Limb (tissue), 2 donors: Measurements from ENCODE around the gene ACOT8.
"Not testable (repeated sequence)": the region's sequence is repeated elsewhere in the genome, so short reads cannot be mapped to it uniquely, and the experiment has no call there.

Experiments used
- DNase-seq, 2 donors: peaks; one replicate each; pipeline ENCODE4 v3.0.0-alpha.2; 2016; ENCODE audit errors: extremely low spot score in 2 of 2

Gene ACOT8

DNA sequence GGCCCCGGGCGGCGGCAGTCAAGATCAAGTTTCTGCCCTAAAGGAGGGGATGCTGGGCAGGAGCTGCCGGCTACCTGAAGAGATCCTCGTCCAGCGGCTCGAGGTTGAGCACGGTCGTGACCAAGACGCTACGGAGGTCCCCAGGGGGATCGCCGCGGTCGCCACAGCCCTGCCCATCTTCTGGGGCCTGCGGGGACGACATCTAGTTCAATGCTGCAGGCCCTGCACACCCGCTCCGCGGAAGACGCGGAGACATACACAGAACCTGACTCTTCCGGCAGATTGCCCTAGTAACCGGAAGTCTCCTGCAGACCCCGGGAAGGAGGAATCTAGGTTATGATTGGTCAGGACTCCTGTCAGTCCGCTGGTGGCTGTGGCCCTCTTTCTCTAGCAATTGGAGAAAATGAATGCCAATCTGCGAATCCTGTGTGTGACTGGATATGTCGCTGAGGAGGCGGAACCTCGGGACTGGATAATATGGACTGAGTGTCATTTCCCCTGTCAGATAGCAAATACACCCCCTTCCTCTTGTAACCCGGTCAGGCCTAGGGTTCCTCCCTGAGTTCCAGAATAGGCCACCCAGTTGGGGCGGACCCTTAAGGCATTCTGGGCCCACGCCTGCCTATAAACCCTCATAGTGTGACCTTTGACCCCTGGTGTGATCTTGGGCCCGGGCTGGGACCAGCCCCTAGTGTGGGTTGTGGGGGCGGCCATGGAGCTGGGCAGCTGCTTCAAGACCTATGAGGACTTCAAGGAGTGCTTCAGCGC, at the start of gene ACOT8, which contains the start of gene ZSWIM3:
ACOT8 (minus strand) TSS at position 279 of the 768 bp plus-strand sequence; CDS start at position 202, 77 bp downstream.
ZSWIM3 (plus strand) TSS at position 501 of the 768 bp plus-strand sequence; CDS start at position 713, 212 bp downstream.
- DNase-seq: peak; percentile 94 to 99

GRCh38 chr20:45905505-45906079, 48.4 kb upstream of the ACOT8 start:
- DNase-seq: no peak

GRCh38 chr20:45904583-45905504, 47.7 kb upstream of the ACOT8 start:
- no peak for DNase-seq

- DNase-seq: no peak
Measured at GRCh38 chr20:45902199-45902701, 45.1 kb upstream of the ACOT8 start.

DNA sequence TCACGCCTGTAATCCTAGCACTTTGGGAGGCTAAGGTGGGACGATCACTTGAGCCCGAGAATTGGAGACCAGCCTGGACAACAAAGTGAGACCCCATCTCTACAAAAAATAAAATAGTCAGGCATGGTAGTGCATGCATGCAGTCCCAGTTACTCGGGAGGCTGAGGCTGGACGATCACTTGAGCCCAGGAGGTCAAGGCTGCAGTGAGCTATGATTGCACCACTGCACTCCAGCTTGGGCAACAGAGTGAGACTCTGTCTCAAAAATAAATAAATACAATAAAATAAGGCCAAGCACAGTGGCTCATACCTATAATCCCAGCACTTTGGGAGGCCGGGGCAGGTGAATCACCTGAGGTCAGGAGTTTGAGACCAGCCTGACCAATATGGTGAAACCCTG, 44.1 kb upstream of the ACOT8 start:
- DNase-seq: not testable (repeated sequence)

DNA sequence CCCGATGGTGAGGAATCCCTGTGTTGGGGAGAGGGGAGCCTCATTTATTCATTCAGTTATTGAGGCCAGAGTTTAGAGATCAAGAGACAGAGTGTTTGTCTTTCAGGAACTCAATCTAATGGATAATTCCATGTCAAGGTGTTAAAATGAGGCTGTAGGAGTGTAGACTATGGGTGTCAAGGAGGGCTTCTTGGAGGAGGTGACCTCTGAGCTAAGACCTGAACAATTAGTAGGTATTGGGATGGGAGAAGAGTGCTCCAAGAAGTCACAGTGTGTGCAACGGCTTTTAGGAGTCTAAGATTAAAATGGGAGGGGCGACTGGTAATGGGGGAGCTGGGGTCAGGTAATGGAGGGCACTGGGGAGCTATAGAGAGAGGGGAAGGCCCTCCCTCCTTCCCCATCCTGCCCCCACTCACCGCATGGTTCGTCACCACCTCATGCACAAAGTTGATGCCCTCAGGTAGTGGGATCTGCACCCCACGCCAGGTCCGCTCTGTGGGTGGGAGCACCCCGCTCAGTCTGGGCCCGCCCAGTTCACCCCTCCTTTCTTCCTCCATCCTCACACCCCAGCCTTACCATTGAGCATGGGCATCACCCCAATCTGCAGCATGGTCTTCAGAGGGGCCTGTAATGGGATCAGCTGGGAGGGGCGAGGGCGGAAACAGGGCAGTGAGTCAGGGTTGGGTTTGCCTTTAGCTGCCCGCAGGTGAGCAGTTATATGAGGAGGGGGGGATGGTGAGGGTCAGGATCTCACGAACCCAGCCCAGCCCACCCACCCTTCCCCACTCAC, 42.0 kb upstream of the ACOT8 start:
- DNase-seq: no peak

DNA sequence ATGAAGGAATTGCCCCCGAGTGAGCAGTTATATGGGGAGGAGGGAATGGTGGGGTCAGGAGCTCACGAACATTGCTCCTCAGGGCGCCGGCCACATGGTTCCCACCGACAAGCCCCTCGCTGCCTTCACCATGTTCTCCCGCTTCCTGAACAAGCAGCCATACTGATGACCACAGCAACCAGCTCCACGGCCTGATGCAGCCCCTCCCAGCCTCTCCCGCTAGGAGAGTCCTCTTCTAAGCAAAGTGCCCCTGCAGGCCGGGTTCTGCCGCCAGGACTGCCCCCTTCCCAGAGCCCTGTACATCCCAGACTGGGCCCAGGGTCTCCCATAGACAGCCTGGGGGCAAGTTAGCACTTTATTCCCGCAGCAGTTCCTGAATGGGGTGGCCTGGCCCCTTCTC, 41.1 kb upstream of the ACOT8 start:
- no peak for DNase-seq

- DNase-seq: no peak
Measured at GRCh38 chr20:45897692-45898091, 40.5 kb upstream of the ACOT8 start.

DNA sequence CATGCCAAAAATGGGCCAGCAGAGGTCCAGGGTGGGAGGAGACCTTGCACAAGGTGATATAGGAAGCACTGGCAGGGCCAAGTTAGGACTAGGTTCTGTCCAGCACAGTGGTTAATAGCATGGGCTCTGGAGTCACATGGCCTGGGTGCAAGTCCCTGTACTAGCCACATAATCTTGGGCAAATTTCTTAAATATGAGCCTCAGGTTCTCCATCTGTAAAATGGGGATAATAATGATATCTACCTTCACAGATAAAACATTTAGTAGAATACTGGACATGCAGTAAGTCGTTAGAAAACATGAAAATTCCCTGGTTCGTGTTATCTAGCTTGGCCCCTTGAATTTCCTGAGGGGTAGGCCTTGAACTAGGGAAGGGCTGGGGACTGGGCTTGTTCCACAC, 40.1 kb upstream of the ACOT8 start:
- DNase-seq: no peak

GRCh38 chr20:45896641-45897161, 39.5 kb upstream of the ACOT8 start:
- no peak for DNase-seq

GRCh38 chr20:45894797-45895196, 37.6 kb upstream of the ACOT8 start:
- DNase-seq: no peak

GRCh38 chr20:45893831-45894230, 36.6 kb upstream of the ACOT8 start:
- no peak for DNase-seq

DNA sequence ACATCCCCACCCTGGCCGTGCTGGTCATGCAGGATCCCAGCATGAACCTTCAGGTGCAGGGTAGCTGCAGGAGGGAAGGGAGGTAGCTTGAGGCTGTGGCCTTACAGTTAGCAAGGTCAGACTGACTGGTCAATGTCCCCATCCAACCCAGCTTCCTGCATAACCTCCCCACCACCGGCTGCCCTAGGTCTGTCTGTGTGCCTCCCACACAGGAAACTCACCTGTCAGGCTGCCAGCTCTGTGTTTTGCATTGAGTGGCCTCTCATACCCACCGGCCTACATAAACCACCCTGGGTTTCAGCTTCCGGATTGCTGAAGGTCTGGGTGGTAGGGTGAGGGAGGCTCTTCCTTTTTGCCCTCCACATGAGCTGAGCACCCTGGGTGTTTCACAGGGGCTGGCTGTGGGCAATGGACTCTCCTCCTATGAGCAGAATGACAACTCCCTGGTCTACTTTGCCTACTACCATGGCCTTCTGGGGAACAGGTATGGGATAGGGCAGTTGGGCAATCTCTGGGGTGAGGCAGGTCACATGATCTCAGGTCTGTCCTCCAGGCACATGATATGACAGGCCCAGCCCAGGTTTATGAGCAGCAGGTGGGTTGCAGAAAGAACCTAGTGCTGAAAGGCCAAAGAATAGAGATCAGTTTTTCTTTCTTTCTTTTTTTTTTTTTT, 35.8 kb upstream of the ACOT8 start:
- DNase-seq: no peak

- no peak for DNase-seq
Measured at GRCh38 chr20:45892049-45892825, 35.0 kb upstream of the ACOT8 start.

- DNase-seq: peak; percentile 84 to 93
Measured at GRCh38 chr20:45890985-45891983, 34.1 kb upstream of the ACOT8 start, which contains the start of the genes CTSA and NEURL2. CTSA (plus strand) TSS chr20:45891335; CDS start chr20:45891569, 234 bp downstream. NEURL2 (minus strand) TSS chr20:45891208; CDS start chr20:45890991, 217 bp downstream.

GRCh38 chr20:45890077-45890984, 33.1 kb upstream of the ACOT8 start:
- DNase-seq: peak; percentile 77 to 86

GRCh38 chr20:45888681-45889080, 31.5 kb upstream of the ACOT8 start:
- no peak for DNase-seq
